NB4 (cell line): ENCODE data around the gene FRK.

Source experiments
- MYC ChIP-seq: IDR thresholded peaks from 2 replicates; pipeline ENCODE4 v1.6.1; 2011; ENCODE audit warnings: low read depth, low read length
- POLR2A ChIP-seq: IDR thresholded peaks from 2 replicates; pipeline ENCODE4 v1.6.1; 2011; ENCODE audit warnings: mild to moderate bottlenecking; ENCODE audit not compliant: insufficient read length; ENCODE audit errors: extremely low read depth
- TF ChIP-seq, protein P1 (sequence below): IDR thresholded peaks from one replicate; pipeline ENCODE4 v1.5.1; 2012; ENCODE audit warnings: low read depth, low read length
- TF ChIP-seq, protein P2 (sequence below): IDR thresholded peaks from 2 replicates; pipeline ENCODE4 v1.6.1; 2011; ENCODE audit warnings: low read depth, low read length

DNA sequence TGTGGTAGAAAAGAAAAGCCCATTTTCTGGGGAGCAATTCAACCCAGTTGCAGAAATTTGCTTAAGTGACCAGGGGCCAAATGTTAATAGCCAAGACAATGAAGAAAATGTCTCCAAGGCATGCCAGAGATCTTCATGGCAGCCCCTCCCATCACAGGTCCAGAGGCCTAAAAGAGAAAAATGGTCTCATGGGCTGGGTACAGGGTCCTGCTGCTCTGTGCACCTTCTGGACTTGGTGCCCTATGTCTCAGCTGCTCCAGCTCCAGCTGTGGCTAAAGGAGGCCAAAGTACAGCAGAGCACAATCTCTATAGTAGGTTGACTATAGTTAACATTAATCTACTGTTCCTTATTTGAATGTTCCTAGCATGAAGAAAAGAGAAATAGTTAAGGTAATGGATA is 44.7 kb downstream of the FRK start:
- TF ChIP-seq, protein P1, sequence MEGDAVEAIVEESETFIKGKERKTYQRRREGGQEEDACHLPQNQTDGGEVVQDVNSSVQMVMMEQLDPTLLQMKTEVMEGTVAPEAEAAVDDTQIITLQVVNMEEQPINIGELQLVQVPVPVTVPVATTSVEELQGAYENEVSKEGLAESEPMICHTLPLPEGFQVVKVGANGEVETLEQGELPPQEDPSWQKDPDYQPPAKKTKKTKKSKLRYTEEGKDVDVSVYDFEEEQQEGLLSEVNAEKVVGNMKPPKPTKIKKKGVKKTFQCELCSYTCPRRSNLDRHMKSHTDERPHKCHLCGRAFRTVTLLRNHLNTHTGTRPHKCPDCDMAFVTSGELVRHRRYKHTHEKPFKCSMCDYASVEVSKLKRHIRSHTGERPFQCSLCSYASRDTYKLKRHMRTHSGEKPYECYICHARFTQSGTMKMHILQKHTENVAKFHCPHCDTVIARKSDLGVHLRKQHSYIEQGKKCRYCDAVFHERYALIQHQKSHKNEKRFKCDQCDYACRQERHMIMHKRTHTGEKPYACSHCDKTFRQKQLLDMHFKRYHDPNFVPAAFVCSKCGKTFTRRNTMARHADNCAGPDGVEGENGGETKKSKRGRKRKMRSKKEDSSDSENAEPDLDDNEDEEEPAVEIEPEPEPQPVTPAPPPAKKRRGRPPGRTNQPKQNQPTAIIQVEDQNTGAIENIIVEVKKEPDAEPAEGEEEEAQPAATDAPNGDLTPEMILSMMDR = no peak
- TF ChIP-seq POLR2A = no peak
- TF ChIP-seq, protein P2, sequence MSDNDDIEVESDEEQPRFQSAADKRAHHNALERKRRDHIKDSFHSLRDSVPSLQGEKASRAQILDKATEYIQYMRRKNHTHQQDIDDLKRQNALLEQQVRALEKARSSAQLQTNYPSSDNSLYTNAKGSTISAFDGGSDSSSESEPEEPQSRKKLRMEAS = no peak
- no peak for TF ChIP-seq MYC
